ENCODE data around the gene PLEKHG3.

DNA sequence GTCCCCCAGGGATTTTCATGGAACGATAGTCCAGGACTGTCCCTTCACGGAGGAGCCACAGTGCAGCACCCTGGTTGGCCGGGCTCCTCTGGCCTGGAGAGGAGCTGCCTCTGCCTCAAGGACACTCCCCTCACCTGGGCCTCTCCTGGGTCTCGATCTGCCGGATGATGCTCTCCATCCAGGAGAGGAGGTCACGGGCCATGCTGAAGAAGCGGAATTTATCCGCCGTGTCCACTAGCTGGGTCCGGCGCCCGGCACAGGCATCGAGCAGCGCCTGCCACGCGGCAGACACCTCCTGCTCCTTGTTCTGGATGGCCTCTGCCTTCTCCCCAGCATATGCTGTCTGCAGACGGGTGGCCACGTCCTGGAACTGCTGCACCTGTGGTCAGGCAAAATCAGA is 66.5 kb downstream of the PLEKHG3 start:
- TF ChIP-seq, protein P1, sequence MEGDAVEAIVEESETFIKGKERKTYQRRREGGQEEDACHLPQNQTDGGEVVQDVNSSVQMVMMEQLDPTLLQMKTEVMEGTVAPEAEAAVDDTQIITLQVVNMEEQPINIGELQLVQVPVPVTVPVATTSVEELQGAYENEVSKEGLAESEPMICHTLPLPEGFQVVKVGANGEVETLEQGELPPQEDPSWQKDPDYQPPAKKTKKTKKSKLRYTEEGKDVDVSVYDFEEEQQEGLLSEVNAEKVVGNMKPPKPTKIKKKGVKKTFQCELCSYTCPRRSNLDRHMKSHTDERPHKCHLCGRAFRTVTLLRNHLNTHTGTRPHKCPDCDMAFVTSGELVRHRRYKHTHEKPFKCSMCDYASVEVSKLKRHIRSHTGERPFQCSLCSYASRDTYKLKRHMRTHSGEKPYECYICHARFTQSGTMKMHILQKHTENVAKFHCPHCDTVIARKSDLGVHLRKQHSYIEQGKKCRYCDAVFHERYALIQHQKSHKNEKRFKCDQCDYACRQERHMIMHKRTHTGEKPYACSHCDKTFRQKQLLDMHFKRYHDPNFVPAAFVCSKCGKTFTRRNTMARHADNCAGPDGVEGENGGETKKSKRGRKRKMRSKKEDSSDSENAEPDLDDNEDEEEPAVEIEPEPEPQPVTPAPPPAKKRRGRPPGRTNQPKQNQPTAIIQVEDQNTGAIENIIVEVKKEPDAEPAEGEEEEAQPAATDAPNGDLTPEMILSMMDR (conservative IDR thresholded peaks at IDR 0.05; ENCODE audit: low read length), result no peak
- TF ChIP-seq EZH2phosphoT487 (IDR thresholded peaks at IDR 0.05; ENCODE audit: borderline replicate concordance, low read depth, low read length), result no peak

Measured in OCI-LY7 (cell line).